Omental fat pad (tissue), 4 donors: Measurements from ENCODE around the gene HTRA3. TPM values are rescaled to one million over a fixed set of nuclear protein-coding genes. Genes with fewer than 3 reads are reported as not detected.

Source experiments
- ATAC-seq: fragments of 150-250 bp; one replicate; pipeline ENCODE4 v1.9.1; 2016; ENCODE audit warnings: mild to moderate bottlenecking, moderate library complexity; ENCODE audit not compliant: low FRiP score
- DNase-seq: peaks from one replicate; pipeline ENCODE4 v3.0.0-alpha.2; 2019; ENCODE audit warnings: low spot score
- CTCF ChIP-seq, 3 donors: fragments of 450-650 bp; IDR thresholded peaks; one replicate each; pipeline ENCODE4 v1.5.1; 2016 to 2017; ENCODE audit warnings: antibody characterized with exemption in 3 of 3, mild to moderate bottlenecking in 3 of 3, moderate library complexity in 2 of 3
- total RNA-seq, 4 donors: library from RNA; depleted of rRNA; stranded (reverse); fragments of >200 nt; gene quantifications; one replicate each; pipeline ENCODE4 v1.1.0, GENCODE V29; 2016

HTRA3 gene
- total RNA-seq, 4 donors from 2014 or later: 15.8 to 147 (median 23.3) TPM

DNA sequence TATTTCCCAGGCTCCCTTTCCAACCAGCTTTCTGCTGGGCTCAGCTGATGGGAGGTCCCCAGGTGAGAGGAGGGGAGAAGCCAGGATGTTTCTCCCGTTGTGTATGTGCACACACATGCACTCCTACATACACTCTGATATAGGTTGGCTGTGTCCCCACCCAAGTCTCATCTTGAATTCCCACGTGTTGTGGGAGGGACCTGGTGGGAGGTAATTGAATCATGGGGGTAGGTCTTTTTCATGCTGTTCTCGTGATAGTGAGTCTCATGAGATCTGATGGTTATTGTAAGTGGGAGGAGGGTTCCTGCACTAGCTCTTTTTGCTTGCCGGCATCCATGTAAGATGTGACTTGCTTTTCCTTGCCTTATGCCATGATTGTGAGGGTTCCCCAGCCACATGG lies 11.7 kb upstream of the HTRA3 start:
- TF ChIP-seq CTCF (IDR thresholded peaks at IDR 0.05): no peak
- DNase-seq (no peak), ATAC-seq (no peak)

GRCh38 chr4:8258552-8259212 lies 10.9 kb upstream of the HTRA3 start:
- ATAC-seq (no peak), DNase-seq (no peak)
- no peak for TF ChIP-seq CTCF (IDR thresholded peaks at IDR 0.05)

- ATAC-seq (no peak), DNase-seq (no peak)
- TF ChIP-seq CTCF (IDR thresholded peaks at IDR 0.05): no peak
Observed at GRCh38 chr4:8259743-8260430, 9.7 kb upstream of the HTRA3 start.

GRCh38 chr4:8260656-8261111 lies 8.9 kb upstream of the HTRA3 start:
- no peak for DNase-seq
- no peak for TF ChIP-seq CTCF (IDR thresholded peaks at IDR 0.05)
- no peak for ATAC-seq

- DNase-seq (no peak), ATAC-seq (no peak)
- TF ChIP-seq CTCF (IDR thresholded peaks at IDR 0.05): no peak
Observed at GRCh38 chr4:8261851-8262535, 7.6 kb upstream of the HTRA3 start.

DNA sequence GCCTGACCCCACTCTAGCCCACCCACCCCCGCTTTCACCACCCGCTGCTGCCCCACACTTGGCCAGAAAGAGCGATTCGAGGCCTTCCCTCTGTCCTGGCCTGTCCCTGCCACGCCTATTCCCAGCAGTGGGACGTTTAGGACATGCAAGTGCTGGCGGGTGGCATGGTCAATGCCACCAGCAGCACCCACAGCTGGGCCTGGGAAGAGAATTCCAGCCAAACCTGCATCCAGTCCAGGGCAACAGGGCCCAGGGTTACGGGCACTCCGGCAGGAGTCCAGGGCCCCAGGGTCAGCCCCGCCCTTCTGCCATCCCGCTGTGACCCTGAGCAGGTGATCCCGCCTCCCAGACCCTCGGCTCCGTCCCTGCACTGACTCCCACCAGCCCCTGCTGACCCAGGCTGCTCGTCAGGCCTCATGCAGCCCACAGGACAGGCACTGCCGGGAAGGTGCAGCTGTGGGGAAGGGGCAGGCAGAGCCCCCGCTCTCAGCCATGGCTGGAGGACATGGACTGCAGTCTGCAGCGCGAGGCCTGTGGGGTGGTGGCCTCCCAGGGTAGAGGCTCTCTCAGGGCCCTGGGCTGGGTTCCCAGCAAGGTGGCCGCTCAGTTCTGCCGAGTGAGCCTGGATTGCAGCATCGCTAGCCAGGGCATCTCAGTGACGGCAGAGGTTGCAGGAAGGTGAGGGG lies 6.8 kb upstream of the HTRA3 start:
- DNase-seq: no peak
- no peak for ATAC-seq
- no peak for TF ChIP-seq CTCF (IDR thresholded peaks at IDR 0.05)
